ENCODE results near the gene PRDM16.

DNA sequence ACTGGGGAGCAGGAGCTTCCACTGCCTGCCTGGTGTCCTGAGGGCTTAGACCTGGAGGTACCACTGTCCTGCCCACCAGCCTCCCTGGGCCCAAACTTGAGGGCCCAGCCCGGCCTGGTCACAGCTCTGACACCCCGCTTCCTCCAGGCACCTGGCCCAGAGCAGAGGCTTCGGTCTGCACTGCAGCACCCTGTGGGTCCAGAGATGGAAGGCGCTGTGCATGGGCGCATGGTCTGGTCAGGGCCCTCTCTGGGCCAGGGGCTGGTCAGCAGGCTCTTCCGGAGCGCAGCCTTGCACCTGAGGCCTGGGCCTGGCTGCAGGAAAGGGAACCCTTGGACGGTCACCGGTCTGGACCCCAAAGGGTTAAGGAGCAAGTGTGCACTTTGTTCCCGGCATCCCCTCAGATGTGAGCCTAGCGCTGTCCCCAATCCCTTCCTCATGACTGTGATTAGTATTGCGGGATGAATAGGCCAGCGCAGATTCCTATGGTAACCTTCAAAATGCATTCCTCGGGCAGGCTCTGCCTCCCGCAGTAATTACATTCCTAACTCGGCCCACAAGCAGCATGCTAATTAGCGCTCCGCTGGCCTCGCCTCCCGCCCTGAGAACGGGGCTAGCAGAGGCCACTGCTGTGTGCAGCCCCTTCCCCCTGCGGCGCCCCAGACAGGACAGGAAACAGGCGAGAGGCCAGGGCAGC, 36.3 kb downstream of the PRDM16 start:
- TF ChIP-seq ZNF174 (tag by site-specific recombination; IDR thresholded peaks at IDR 0.05) = no peak
- TF ChIP-seq WT1 (tag by site-specific recombination; IDR thresholded peaks at IDR 0.05) = no peak
- TF ChIP-seq, protein P1, sequence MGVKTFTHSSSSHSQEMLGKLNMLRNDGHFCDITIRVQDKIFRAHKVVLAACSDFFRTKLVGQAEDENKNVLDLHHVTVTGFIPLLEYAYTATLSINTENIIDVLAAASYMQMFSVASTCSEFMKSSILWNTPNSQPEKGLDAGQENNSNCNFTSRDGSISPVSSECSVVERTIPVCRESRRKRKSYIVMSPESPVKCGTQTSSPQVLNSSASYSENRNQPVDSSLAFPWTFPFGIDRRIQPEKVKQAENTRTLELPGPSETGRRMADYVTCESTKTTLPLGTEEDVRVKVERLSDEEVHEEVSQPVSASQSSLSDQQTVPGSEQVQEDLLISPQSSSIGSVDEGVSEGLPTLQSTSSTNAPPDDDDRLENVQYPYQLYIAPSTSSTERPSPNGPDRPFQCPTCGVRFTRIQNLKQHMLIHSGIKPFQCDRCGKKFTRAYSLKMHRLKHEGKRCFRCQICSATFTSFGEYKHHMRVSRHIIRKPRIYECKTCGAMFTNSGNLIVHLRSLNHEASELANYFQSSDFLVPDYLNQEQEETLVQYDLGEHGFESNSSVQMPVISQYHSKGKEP (tag by site-specific recombination; IDR thresholded peaks at IDR 0.05) = no peak
- TF ChIP-seq RBAK (tag by site-specific recombination; IDR thresholded peaks at IDR 0.05) = no peak
- no peak for TF ChIP-seq REST (tag by site-specific recombination; IDR thresholded peaks at IDR 0.05)
- no peak for TF ChIP-seq EGR2 (tag by site-specific recombination; IDR thresholded peaks at IDR 0.05; ENCODE audit: low read depth)
